PC-3 (cell line): Measurements from ENCODE around the gene SEC14L2.

ENCODE experiments used
- EZH2 ChIP-seq: fragments of 300-600 bp; sonication (generic); IDR thresholded peaks from one replicate; pipeline ENCODE4 v1.6.1; 2017; ENCODE audit warnings: antibody characterized with exemption, mild to moderate bottlenecking, low read length; ENCODE audit not compliant: unreplicated experiment
- EZH2phosphoT487 ChIP-seq: fragments of 300-600 bp; sonication (generic); IDR thresholded peaks from 2 replicates; pipeline ENCODE4 v1.6.1; 2018; ENCODE audit warnings: mild to moderate bottlenecking, antibody characterized with exemption, low read length, borderline replicate concordance
- TF ChIP-seq, protein P1 (sequence below): fragments of 300-600 bp; sonication (generic); conservative IDR thresholded peaks from 2 replicates; pipeline ENCODE4 v1.5.1; 2017; ENCODE audit warnings: antibody characterized with exemption, low read depth, mild to moderate bottlenecking, low read length

DNA sequence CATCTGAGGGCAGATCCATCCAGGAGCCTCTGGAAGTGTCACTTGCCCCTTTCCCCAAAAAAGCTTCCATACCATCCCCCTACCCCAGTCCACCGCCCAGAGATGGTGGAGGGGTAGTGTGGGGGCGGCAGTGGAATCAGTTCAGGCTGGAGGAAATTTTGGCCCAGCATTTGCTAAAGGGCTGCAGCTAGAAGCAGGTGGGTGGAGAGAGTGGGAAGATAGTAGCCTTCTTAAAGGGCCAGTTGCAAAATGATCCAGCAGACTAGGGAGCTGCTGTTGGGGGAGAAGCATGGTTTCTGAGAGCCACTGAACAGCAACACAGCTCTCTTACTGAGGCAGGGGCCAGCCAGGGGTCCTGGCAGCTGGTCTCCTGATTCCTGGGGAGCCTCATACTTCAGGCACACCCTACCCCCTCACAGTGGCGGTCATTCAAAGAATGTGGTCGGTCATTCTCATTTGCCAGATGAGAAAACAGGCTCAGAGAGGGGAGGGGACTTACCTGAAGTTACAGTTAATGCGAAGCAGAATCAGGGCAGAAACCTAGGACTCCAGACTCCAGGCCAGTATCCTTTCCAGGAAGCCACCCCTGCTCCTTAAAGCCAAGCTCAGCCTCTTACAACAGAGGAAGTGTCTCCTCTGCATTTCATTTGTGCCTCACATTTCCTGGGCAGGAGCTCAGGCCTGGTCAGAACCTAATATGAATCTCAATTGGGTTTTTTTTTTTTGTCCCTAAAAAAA, 5.4 kb downstream of the SEC14L2 start:
- TF ChIP-seq, protein P1, sequence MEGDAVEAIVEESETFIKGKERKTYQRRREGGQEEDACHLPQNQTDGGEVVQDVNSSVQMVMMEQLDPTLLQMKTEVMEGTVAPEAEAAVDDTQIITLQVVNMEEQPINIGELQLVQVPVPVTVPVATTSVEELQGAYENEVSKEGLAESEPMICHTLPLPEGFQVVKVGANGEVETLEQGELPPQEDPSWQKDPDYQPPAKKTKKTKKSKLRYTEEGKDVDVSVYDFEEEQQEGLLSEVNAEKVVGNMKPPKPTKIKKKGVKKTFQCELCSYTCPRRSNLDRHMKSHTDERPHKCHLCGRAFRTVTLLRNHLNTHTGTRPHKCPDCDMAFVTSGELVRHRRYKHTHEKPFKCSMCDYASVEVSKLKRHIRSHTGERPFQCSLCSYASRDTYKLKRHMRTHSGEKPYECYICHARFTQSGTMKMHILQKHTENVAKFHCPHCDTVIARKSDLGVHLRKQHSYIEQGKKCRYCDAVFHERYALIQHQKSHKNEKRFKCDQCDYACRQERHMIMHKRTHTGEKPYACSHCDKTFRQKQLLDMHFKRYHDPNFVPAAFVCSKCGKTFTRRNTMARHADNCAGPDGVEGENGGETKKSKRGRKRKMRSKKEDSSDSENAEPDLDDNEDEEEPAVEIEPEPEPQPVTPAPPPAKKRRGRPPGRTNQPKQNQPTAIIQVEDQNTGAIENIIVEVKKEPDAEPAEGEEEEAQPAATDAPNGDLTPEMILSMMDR: no peak
- TF ChIP-seq EZH2phosphoT487 (no peak), EZH2 (no peak)
